Mammary epithelial cell (primary cell): Measurements from ENCODE around the gene POLR3G.

Experiments
- CTCF ChIP-seq, 2 donors: IDR thresholded peaks in 1 of 2; conservative IDR thresholded peaks in 1 of 2; 2 replicates each; pipeline ENCODE4 v1.5.1; 2011 to 2012; ENCODE audit warnings: inconsistent platforms in 2 of 2, low read length in 2 of 2, mild to moderate bottlenecking in 2 of 2, control low read depth in 1 of 2, low read depth in 1 of 2; ENCODE audit not compliant: insufficient read depth in 1 of 2; ENCODE audit errors: extremely low read depth in 1 of 2
- EZH2 ChIP-seq: IDR thresholded peaks from 2 replicates; pipeline ENCODE4 v1.6.1; 2012; ENCODE audit warnings: low read length, inconsistent platforms, borderline replicate concordance

- TF ChIP-seq EZH2 (no peak), CTCF (conservative IDR thresholded peaks at IDR 0.05 in 1 of 2, IDR thresholded peaks at IDR 0.05 in 1 of 2; ENCODE audit: extremely low read depth in 1 of 2, insufficient read depth in 1 of 2, low read depth in 1 of 2, low read length in 2 of 2) (no peak)
Observed at GRCh38 chr5:90561766-90562165, 87.1 kb downstream of the POLR3G start.
